ENCODE data around the gene DQX1.

GRCh38 chr2:74566754-74567085 is 40.7 kb upstream of the DQX1 start:
- TF ChIP-seq CTCF (IDR thresholded peaks at IDR 0.05) (no peak), POLR2A (IDR thresholded peaks at IDR 0.05) (no peak), POLR2AphosphoS5 (IDR thresholded peaks at IDR 0.05; ENCODE audit: insufficient read depth in 1 of 2, low read depth in 1 of 2) (no peak)
